Measurements from ENCODE around the gene ABCC1.

Gene ABCC1

DNA sequence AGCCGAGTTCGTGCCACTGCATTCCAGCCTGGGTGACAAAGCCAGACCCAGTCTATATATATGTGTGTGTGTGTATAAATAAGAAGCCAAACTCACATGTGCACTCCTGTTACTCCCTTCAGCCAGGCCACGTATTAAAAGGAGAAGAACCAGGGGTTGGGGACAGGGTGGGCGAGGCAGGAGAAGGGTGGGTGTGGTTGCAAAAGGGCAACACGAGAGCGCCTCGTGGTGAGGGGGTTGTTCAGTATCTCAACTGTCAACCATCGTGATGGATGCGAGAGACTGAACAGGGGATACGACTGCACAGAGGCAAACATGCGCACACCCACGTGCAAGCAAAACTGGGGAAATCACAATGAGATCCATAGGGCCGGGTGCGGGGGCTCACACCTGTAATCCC, 219.0 kb downstream of the ABCC1 start:
- H2AFZ ChIP-seq (ENCODE audit: low read depth, low read length): no peak overlapping the region
- H3K27ac ChIP-seq (ENCODE audit: low read length): no peak overlapping the region
- TF ChIP-seq, protein P1, sequence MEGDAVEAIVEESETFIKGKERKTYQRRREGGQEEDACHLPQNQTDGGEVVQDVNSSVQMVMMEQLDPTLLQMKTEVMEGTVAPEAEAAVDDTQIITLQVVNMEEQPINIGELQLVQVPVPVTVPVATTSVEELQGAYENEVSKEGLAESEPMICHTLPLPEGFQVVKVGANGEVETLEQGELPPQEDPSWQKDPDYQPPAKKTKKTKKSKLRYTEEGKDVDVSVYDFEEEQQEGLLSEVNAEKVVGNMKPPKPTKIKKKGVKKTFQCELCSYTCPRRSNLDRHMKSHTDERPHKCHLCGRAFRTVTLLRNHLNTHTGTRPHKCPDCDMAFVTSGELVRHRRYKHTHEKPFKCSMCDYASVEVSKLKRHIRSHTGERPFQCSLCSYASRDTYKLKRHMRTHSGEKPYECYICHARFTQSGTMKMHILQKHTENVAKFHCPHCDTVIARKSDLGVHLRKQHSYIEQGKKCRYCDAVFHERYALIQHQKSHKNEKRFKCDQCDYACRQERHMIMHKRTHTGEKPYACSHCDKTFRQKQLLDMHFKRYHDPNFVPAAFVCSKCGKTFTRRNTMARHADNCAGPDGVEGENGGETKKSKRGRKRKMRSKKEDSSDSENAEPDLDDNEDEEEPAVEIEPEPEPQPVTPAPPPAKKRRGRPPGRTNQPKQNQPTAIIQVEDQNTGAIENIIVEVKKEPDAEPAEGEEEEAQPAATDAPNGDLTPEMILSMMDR (IDR thresholded peaks at IDR 0.05; ENCODE audit: low read depth, low read length): no peak
- TF ChIP-seq EZH2phosphoT487 (IDR thresholded peaks at IDR 0.05; ENCODE audit: low read depth): no peak
- no peak overlapping the region for H3K4me2 ChIP-seq (ENCODE audit: low read length)
- no peak overlapping the region for H3K9ac ChIP-seq (ENCODE audit: low read length)
- no peaks in the 10 kb centered on the region for H3K27me3 ChIP-seq (ENCODE audit: low read depth, low read length)
- no peaks in the 10 kb centered on the region for H4K20me1 ChIP-seq (ENCODE audit: insufficient read depth, low read length)
- H3K4me1 ChIP-seq (ENCODE audit: low read length): peaks cover 1% of the 10 kb centered on the region; the same call in 1 of the 2 replicates
- H3K36me3 ChIP-seq (replicated peaks; ENCODE audit: low read depth, low read length): no peaks in the 10 kb centered on the region
- H3K9me3 ChIP-seq (ENCODE audit: insufficient read depth, low read length): no peaks in the 10 kb centered on the region
- H3K4me3 ChIP-seq (ENCODE audit: low read length): no peak overlapping the region
- H3K79me2 ChIP-seq (ENCODE audit: low read length): no peaks in the 10 kb centered on the region

DNA sequence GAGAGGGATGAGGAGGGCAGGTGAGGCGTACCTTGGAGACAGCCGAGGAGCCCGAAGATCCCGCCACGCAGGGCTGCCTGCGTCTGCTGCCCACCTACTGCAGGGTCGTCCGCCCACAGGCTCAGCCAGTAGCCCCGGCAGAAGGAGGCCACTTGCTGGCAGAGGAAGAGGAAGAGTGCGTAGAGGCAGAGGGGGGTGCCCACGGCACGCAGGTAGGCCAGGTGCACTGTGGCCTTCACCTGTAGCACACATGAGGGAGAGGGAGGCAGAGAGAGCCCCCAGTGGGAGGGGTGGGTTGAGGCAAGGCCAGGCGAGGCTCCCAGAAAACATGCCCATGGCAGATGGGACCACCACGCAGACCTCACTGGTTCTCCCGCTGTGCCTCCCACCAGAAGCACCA, 220.2 kb downstream of the ABCC1 start:
- Histone ChIP-seq H3K9ac (ENCODE audit: low read length) (no peak overlapping the region), H3K27me3 (ENCODE audit: low read depth, low read length) (no peaks in the 10 kb centered on the region), H4K20me1 (ENCODE audit: insufficient read depth, low read length) (no peaks in the 10 kb centered on the region), H3K4me2 (ENCODE audit: low read length) (no peak overlapping the region), H3K79me2 (ENCODE audit: low read length) (no peaks in the 10 kb centered on the region), H3K4me3 (ENCODE audit: low read length) (no peak overlapping the region), H3K27ac (ENCODE audit: low read length) (no peak overlapping the region), H3K36me3 (replicated peaks; ENCODE audit: low read depth, low read length) (no peaks in the 10 kb centered on the region), H3K9me3 (ENCODE audit: insufficient read depth, low read length) (no peaks in the 10 kb centered on the region), H2AFZ (ENCODE audit: low read depth, low read length) (no peak overlapping the region), H3K4me1 (ENCODE audit: low read length) (peaks cover 13% of the 10 kb centered on the region)
- TF ChIP-seq EZH2phosphoT487 (IDR thresholded peaks at IDR 0.05; ENCODE audit: low read depth): no peak
- TF ChIP-seq, protein P1 (IDR thresholded peaks at IDR 0.05; ENCODE audit: low read depth, low read length): no peak

DNA sequence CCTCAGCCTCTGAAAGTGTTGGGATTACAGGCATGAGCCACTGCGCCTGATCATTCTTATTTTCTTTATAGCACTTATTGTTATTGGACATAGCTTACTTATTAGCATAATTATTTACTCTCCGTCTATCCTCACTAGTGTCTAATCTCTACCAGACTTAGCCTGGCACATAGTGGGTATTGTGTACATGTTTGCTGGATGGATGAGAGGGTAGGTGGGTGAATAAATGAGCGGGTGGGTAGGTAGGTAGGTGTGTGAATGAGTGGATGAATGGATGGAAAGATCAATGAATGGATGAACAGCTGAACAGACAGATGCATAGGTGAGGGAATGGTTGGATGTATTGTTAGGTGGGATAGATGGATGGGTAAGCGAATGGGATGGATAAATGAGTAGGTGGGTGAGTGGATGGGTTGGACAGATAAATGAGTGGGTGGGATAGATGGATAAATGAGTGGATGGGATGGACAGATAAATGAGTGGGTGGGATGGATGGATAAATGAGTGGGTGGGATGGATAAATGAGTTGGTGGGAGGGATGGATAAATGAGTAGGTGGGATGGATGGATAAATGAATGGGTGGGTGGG, 222.0 kb downstream of the ABCC1 start:
- H3K4me3 ChIP-seq (ENCODE audit: low read length): no peak overlapping the region
- H3K9ac ChIP-seq (ENCODE audit: low read length): no peak overlapping the region
- TF ChIP-seq EZH2phosphoT487 (IDR thresholded peaks at IDR 0.05; ENCODE audit: low read depth): no peak
- TF ChIP-seq, protein P1 (IDR thresholded peaks at IDR 0.05; ENCODE audit: low read depth, low read length): no peak
- H3K27ac ChIP-seq (ENCODE audit: low read length): no peak overlapping the region
- no peak overlapping the region for H2AFZ ChIP-seq (ENCODE audit: low read depth, low read length)
- H3K36me3 ChIP-seq (replicated peaks; ENCODE audit: low read depth, low read length): peaks cover 6% of the 10 kb centered on the region
- no peak overlapping the region for H3K4me2 ChIP-seq (ENCODE audit: low read length)
- no peaks in the 10 kb centered on the region for H3K27me3 ChIP-seq (ENCODE audit: low read depth, low read length)
- H4K20me1 ChIP-seq (ENCODE audit: insufficient read depth, low read length): no peaks in the 10 kb centered on the region
- peaks cover 6% of the 10 kb centered on the region for H3K9me3 ChIP-seq (ENCODE audit: insufficient read depth, low read length)
- H3K4me1 ChIP-seq (ENCODE audit: low read length): peaks cover 13% of the 10 kb centered on the region
- H3K79me2 ChIP-seq (ENCODE audit: low read length): no peaks in the 10 kb centered on the region

DNA sequence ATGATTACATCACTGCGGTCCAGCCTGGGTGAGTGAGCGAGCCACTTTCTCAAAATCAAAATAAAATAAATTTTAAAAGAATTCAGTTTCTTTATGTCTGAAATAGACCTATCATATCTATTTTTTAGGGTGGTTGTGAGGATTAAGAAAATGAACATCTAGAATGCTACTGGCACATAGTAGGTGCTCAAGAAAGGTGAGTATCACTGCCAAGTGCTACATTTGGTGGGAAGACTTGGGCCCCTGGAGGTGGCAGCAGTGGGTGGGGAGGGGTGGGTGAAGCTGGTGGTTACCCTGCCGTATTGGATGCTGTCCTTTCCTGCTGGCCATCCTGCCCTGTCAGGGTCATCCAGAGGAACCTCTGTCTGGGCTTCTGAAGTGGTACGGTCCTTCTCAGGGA, 223.6 kb downstream of the ABCC1 start:
- H3K36me3 ChIP-seq (replicated peaks; ENCODE audit: low read depth, low read length): peaks cover 6% of the 10 kb centered on the region
- no peak overlapping the region for H3K4me2 ChIP-seq (ENCODE audit: low read length)
- H3K9me3 ChIP-seq (ENCODE audit: insufficient read depth, low read length): peaks cover 6% of the 10 kb centered on the region
- H3K9ac ChIP-seq (ENCODE audit: low read length): no peak overlapping the region
- H4K20me1 ChIP-seq (ENCODE audit: insufficient read depth, low read length): no peaks in the 10 kb centered on the region
- TF ChIP-seq, protein P1 (IDR thresholded peaks at IDR 0.05; ENCODE audit: low read depth, low read length): no peak
- no peak for TF ChIP-seq EZH2phosphoT487 (IDR thresholded peaks at IDR 0.05; ENCODE audit: low read depth)
- H3K4me1 ChIP-seq (ENCODE audit: low read length): peaks cover 13% of the 10 kb centered on the region
- no peaks in the 10 kb centered on the region for H3K79me2 ChIP-seq (ENCODE audit: low read length)
- no peak overlapping the region for H3K27ac ChIP-seq (ENCODE audit: low read length)
- H2AFZ ChIP-seq (ENCODE audit: low read depth, low read length): no peak overlapping the region
- no peaks in the 10 kb centered on the region for H3K27me3 ChIP-seq (ENCODE audit: low read depth, low read length)
- H3K4me3 ChIP-seq (ENCODE audit: low read length): no peak overlapping the region
